Osteoblast (primary cell): ENCODE results near the gene OPA1. TPM values are rescaled to one million over a fixed set of nuclear protein-coding genes. Genes with fewer than 3 reads are reported as not detected.
A peak's percentile ranks its signal among the peaks of the same experiment; 100 is the strongest.

Experiments used
- DNase-seq: peaks from one replicate; pipeline ENCODE4 v3.0.0; 2011; ENCODE audit warnings: low spot score, mixed read lengths; ENCODE audit not compliant: insufficient read length; ENCODE audit errors: missing footprints
- H2AFZ ChIP-seq: 2 replicates; pipeline ENCODE4 v1.6.0; 2011; ENCODE audit warnings: mild to moderate bottlenecking, low read length
- H3K27ac ChIP-seq: 2 replicates; pipeline ENCODE4 v1.5.1; 2011; ENCODE audit warnings: mild to moderate bottlenecking, low read depth, low read length, moderate library complexity
- H3K27me3 ChIP-seq: 2 replicates; pipeline ENCODE4 v1.6.0; 2012; ENCODE audit warnings: mild to moderate bottlenecking, control low read depth, inconsistent platforms, low read length, moderate library complexity; ENCODE audit not compliant: insufficient read depth
- H3K36me3 ChIP-seq: 2 replicates; pipeline ENCODE4 v1.5.1; 2011; ENCODE audit warnings: mild to moderate bottlenecking, low read length, control low read depth, moderate library complexity; ENCODE audit not compliant: insufficient read depth
- H3K4me1 ChIP-seq: 2 replicates; pipeline ENCODE4 v1.5.1; 2011; ENCODE audit warnings: mild to moderate bottlenecking, low read length, control low read depth, moderate library complexity; ENCODE audit not compliant: insufficient read depth
- H3K4me2 ChIP-seq: 2 replicates; pipeline ENCODE4 v1.6.0; 2011; ENCODE audit warnings: mild to moderate bottlenecking, low read length; ENCODE audit not compliant: insufficient read depth
- H3K4me3 ChIP-seq: fragments of 200-600 bp; sonication (generic); 3 replicates; pipeline ENCODE4 v1.5.1; 2012; ENCODE audit warnings: mild to moderate bottlenecking, low read length, inconsistent platforms; ENCODE audit not compliant: insufficient read depth
- H3K79me2 ChIP-seq: 2 replicates; pipeline ENCODE4 v1.6.0; 2012; ENCODE audit warnings: mild to moderate bottlenecking, low read length, control low read depth, inconsistent platforms; ENCODE audit not compliant: insufficient read depth
- H3K9me3 ChIP-seq: 2 replicates; pipeline ENCODE4 v1.5.1; 2011; ENCODE audit warnings: low read depth, low read length, control low read depth
- H4K20me1 ChIP-seq: 2 replicates; pipeline ENCODE4 v1.6.0; 2012; ENCODE audit warnings: mild to moderate bottlenecking, low read length, control low read depth; ENCODE audit not compliant: insufficient read depth
- total RNA-seq: library from RNA; depleted of rRNA; stranded (reverse); fragments of >200 nt; gene quantifications from 2 replicates; pipeline ENCODE4 v1.2.3, GENCODE V29; 2012
- TF ChIP-seq, protein P1 (sequence below): IDR thresholded peaks from 2 replicates; pipeline ENCODE4 v1.5.1; 2011; ENCODE audit warnings: mild to moderate bottlenecking, low read depth, low read length, moderate library complexity; ENCODE audit errors: extremely low read depth

The OPA1 gene
- total RNA-seq, 1 donor, result 77.4 TPM

- peak; percentile 36 for DNase-seq
Measured at GRCh38 chr3:193593668-193594030, 641 bp downstream of the OPA1 start.

DNA sequence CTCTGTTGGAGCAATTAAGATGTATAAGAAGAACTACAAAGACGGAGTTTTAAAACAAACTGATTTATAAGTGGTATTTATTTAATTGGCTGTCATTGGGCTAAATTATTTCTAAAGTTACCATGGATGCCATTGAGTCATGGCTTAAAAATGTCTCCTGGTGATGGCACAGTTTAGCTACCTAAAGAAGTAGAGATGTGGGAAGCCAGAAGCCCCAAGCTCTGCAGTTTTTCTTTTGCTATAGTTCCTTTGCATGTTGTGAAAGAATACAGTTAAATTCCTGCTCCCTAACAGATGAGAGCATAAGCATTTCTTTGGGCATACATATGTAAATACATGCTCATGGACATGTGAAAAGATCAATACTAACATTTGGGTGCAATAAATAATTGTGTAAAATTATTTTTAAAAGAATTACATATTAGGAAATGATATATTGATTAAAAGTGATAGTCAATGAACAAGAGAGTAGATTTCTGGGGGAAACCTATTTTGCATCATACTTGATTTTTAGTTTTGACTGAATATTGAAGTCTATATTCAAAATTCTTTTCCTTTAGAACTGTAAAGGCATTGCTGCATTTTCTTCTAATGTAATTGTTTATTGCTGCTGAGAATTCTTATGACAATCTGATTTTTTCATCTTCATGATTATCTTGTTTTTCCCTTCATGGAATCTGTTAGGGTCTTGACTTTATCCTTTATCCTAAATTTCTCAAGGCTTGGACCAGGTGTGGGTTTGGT is 2.1 kb downstream of the OPA1 start:
- H3K36me3 ChIP-seq, result peaks cover 8% of the 10 kb centered on the region
- peaks cover 30% of the 10 kb centered on the region for H4K20me1 ChIP-seq
- no peaks in the 10 kb centered on the region for H3K27me3 ChIP-seq
- DNase-seq, result peak; percentile 74
- no peak overlapping the region for H2AFZ ChIP-seq
- TF ChIP-seq, protein P1, sequence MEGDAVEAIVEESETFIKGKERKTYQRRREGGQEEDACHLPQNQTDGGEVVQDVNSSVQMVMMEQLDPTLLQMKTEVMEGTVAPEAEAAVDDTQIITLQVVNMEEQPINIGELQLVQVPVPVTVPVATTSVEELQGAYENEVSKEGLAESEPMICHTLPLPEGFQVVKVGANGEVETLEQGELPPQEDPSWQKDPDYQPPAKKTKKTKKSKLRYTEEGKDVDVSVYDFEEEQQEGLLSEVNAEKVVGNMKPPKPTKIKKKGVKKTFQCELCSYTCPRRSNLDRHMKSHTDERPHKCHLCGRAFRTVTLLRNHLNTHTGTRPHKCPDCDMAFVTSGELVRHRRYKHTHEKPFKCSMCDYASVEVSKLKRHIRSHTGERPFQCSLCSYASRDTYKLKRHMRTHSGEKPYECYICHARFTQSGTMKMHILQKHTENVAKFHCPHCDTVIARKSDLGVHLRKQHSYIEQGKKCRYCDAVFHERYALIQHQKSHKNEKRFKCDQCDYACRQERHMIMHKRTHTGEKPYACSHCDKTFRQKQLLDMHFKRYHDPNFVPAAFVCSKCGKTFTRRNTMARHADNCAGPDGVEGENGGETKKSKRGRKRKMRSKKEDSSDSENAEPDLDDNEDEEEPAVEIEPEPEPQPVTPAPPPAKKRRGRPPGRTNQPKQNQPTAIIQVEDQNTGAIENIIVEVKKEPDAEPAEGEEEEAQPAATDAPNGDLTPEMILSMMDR, result no peak
- H3K4me2 ChIP-seq, result peak overlapping the region; percentile 72
- H3K4me3 ChIP-seq, result no peak overlapping the region
- peaks cover 72% of the 10 kb centered on the region for H3K79me2 ChIP-seq
- no peak overlapping the region for H3K27ac ChIP-seq
- no peaks in the 10 kb centered on the region for H3K9me3 ChIP-seq
- H3K4me1 ChIP-seq, result peaks cover 21% of the 10 kb centered on the region

More at GRCh38 chr3:193593668-193594030, 641 bp downstream of the OPA1 start:
- H3K9me3 ChIP-seq, result no peaks in the 10 kb centered on the region
- peaks cover 7% of the 10 kb centered on the region for H3K36me3 ChIP-seq
- H3K79me2 ChIP-seq, result peaks cover 57% of the 10 kb centered on the region
- TF ChIP-seq, protein P1, result no peak
- peaks cover 23% of the 10 kb centered on the region for H3K4me1 ChIP-seq
- no peaks in the 10 kb centered on the region for H3K27me3 ChIP-seq
- H3K4me2 ChIP-seq, result peak overlapping the region; percentile 72
- peak overlapping the region; percentile 84 for H2AFZ ChIP-seq
- H4K20me1 ChIP-seq, result peaks cover 19% of the 10 kb centered on the region
- H3K27ac ChIP-seq, result peak overlapping the region; percentile 86
- peak overlapping the region; percentile 85 for H3K4me3 ChIP-seq

- no peak overlapping the region for H3K27ac ChIP-seq
- H2AFZ ChIP-seq, result no peak overlapping the region
- no peaks in the 10 kb centered on the region for H3K9me3 ChIP-seq
- H3K79me2 ChIP-seq, result peaks cover 81% of the 10 kb centered on the region
- TF ChIP-seq, protein P1, result no peak
- DNase-seq, result no peak
- peaks cover 37% of the 10 kb centered on the region for H4K20me1 ChIP-seq
- H3K4me2 ChIP-seq, result no peak overlapping the region
- H3K27me3 ChIP-seq, result no peaks in the 10 kb centered on the region
- H3K36me3 ChIP-seq, result peaks cover 11% of the 10 kb centered on the region
- H3K4me1 ChIP-seq, result peaks cover 17% of the 10 kb centered on the region
- no peak overlapping the region for H3K4me3 ChIP-seq
Measured at GRCh38 chr3:193595939-193596487, 3.0 kb downstream of the OPA1 start.

DNA sequence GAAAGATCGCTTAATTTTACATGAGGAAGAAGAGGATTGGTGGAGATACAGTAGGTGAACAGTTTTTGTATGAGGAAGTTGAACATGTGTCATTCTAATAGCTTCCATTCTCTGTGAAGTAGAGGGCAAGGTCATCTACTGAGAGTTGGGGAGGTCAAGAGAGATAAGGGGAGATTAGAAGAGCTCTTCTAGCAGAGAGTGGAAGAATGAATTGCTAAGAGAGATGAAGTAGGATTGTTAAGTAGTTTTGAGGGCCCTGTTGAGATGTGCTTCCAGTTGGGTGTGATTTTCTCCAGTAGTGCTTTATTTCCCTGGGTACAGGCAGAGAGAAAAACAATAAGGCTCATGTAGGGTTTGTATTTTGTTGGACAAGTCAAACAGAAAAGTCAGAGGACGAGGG is 5.2 kb downstream of the OPA1 start:
- H3K4me2 ChIP-seq, result no peak overlapping the region
- no peak overlapping the region for H2AFZ ChIP-seq
- H3K4me1 ChIP-seq, result peaks cover 18% of the 10 kb centered on the region
- peaks cover 98% of the 10 kb centered on the region for H3K79me2 ChIP-seq
- peaks cover 11% of the 10 kb centered on the region for H3K36me3 ChIP-seq
- no peak overlapping the region for H3K27ac ChIP-seq
- TF ChIP-seq, protein P1, result no peak
- DNase-seq, result no peak
- peaks cover 59% of the 10 kb centered on the region for H4K20me1 ChIP-seq
- H3K9me3 ChIP-seq, result no peaks in the 10 kb centered on the region
- no peak overlapping the region for H3K4me3 ChIP-seq
- H3K27me3 ChIP-seq, result no peaks in the 10 kb centered on the region
